Measurements from ENCODE around the gene CNTNAP5. TPM values are rescaled to one million over a fixed set of nuclear protein-coding genes. Genes with fewer than 3 reads are reported as not detected.

Gene CNTNAP5
- total RNA-seq, 1 donor from 2014 or later = not detected

DNA sequence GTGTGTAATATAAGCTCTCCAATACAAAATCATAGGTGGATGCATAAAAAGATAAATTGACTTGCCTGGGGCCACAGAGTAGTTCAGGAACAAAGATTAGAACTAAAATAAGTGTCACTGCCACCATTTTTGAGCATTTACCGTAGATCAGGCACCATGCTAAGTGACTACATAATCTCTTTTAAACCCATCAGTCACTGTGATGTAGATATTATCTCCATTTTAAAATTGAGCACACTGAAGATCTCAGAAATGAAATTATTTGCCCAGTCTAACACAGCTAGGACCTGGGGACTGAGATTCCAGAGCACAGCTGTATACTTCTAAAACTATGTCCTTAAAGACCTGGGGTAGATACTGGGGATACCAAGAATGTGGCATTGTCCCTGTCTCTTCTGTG, 737.3 kb downstream of the CNTNAP5 start:
- no peak for DNase-seq (ENCODE audit: low read depth)
- TF ChIP-seq, protein P1, sequence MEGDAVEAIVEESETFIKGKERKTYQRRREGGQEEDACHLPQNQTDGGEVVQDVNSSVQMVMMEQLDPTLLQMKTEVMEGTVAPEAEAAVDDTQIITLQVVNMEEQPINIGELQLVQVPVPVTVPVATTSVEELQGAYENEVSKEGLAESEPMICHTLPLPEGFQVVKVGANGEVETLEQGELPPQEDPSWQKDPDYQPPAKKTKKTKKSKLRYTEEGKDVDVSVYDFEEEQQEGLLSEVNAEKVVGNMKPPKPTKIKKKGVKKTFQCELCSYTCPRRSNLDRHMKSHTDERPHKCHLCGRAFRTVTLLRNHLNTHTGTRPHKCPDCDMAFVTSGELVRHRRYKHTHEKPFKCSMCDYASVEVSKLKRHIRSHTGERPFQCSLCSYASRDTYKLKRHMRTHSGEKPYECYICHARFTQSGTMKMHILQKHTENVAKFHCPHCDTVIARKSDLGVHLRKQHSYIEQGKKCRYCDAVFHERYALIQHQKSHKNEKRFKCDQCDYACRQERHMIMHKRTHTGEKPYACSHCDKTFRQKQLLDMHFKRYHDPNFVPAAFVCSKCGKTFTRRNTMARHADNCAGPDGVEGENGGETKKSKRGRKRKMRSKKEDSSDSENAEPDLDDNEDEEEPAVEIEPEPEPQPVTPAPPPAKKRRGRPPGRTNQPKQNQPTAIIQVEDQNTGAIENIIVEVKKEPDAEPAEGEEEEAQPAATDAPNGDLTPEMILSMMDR (conservative IDR thresholded peaks at IDR 0.05; ENCODE audit: low read depth, low read length) = no peak
- H3K4me3 ChIP-seq (ENCODE audit: low read depth, low read length) = no peak overlapping the region

DNA sequence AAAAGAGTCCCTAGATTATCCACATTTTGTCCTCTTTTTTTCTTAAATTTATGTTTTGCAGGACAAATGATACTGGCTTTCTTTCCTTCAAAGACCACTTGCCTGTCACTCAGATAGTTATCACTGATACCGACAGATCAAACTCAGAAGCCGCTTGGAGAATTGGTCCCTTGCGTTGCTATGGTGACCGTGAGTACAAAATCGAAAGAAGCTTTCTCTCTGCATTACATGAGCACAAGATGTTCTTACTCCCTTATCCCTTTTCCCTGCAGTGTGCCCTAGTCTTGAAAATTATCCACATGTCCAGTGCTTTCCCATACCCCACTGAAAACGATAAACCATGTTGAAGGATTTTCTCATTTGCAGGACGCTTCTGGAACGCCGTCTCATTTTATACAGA, 738.5 kb downstream of the CNTNAP5 start:
- H3K4me3 ChIP-seq (ENCODE audit: low read depth, low read length) = no peak overlapping the region
- TF ChIP-seq, protein P1 (conservative IDR thresholded peaks at IDR 0.05; ENCODE audit: low read depth, low read length) = no peak
- DNase-seq (ENCODE audit: low read depth) = no peak

DNA sequence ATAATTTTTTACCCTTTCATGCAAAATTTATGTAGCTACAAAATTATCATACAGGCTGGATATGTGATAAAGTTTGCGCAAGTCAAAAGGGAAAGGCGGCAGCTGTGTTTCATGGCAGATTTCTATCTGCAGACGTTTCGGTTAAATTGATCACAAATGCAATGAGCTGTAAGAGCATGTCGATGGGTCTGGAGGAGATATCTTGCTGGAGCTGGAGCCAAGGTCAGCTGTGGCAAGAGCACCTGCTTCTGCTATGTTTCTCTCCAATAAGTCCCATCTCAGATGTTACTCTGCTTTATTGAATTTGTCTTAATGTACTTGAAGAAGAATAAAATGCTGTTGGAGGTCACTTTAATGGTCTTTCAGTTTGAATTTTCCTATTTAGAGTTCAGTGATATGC, 749.7 kb downstream of the CNTNAP5 start:
- H3K4me3 ChIP-seq (ENCODE audit: low read depth, low read length) = no peak overlapping the region

DNA sequence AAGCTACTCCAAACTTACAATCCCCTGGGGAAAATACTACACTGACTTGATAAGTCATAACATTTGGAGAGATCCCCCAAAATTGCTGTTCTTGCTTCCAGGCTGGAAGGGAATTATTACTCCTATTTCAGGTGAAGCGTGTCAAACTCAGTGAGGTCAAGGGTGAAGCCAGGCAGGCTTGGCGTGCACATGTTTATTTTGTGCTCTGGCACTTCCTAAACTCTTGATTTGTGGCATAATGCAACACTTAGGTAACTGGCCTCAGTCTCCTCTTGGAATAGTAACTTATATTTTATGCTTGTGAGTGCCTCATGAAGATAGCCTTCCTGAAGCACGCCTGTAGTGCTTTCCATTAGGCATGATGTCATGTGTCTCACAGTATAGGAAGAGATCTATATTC, 751.2 kb downstream of the CNTNAP5 start:
- no peak for DNase-seq (ENCODE audit: low read depth)
- TF ChIP-seq, protein P1 (conservative IDR thresholded peaks at IDR 0.05; ENCODE audit: low read depth, low read length) = no peak
- no peak overlapping the region for H3K4me3 ChIP-seq (ENCODE audit: low read depth, low read length)

More for the DNA sequence above, 749.7 kb downstream of the CNTNAP5 start:
- TF ChIP-seq, protein P1 (conservative IDR thresholded peaks at IDR 0.05; ENCODE audit: low read depth, low read length) = no peak
- DNase-seq (ENCODE audit: low read depth) = no peak

DNA sequence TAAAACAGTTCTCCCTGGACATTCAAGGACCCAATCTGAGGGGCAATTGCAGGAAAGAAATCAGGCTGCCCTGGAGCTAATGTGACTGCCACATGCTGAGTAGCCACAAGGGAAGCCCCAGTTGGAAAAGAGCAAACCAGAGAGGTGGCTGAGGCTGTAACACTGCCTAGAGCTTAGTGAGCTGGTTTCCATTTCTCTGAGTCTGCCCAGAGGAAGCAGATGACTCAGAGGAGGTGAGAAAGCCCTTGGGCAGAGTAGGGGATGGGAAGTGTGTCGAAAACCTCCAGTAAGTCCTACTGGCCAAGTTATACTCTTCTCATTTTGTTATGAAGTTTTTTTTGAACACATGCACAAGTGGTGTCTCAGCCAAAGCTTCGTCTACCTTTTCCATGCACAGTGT, 753.0 kb downstream of the CNTNAP5 start:
- TF ChIP-seq, protein P1 (conservative IDR thresholded peaks at IDR 0.05; ENCODE audit: low read depth, low read length) = no peak
- DNase-seq (ENCODE audit: low read depth) = no peak
- no peak overlapping the region for H3K4me3 ChIP-seq (ENCODE audit: low read depth, low read length)

DNA sequence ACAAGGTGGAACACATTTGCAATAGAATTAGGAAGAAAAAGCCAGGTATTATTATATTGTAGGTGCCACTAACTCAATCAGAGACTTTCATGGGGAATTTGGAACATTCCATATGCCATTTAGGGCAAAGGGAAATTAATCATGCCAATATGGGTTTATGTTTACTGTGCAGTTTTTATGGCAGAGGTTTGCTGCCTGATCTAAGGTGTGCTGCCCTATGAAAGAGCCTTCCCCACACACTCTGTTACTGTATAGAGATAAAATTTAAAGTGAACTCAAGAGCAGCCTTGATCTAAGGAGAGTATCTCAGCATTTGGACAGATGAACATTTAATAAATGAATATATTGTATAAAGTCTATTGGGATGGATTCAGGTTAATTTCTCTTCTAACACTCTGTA, 771.6 kb downstream of the CNTNAP5 start:
- TF ChIP-seq, protein P1 (conservative IDR thresholded peaks at IDR 0.05; ENCODE audit: low read depth, low read length) = no peak
- H3K4me3 ChIP-seq (ENCODE audit: low read depth, low read length) = no peak overlapping the region
- DNase-seq (ENCODE audit: low read depth) = no peak

DNA sequence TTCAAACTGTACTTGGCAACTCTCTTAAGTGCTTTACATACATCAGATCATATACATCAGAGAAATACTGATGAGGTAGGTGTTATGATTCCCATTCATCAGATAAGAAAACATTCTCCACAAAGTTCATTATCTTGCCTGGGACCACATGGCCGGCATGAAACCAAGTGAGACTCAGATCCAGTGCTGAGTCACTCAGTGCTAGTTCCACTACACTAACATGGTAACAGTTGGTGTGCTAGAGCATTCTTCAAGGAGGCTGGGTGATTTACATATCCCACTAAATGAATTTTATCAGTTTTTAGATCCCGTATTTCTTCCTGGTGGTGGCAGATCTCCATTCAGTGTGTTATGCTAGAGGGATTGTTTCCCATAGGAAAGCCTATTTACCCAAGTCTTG, 772.0 kb downstream of the CNTNAP5 start:
- H3K4me3 ChIP-seq (ENCODE audit: low read depth, low read length) = no peak overlapping the region
- TF ChIP-seq, protein P1 (conservative IDR thresholded peaks at IDR 0.05; ENCODE audit: low read depth, low read length) = no peak
- DNase-seq (ENCODE audit: low read depth) = no peak

Measured in epithelial cell of proximal tubule (primary cell).